GM12878 (cell line): Measurements from ENCODE around the gene TRIM6. TPM values are rescaled to one million over a fixed set of nuclear protein-coding genes. Genes with fewer than 3 reads are reported as not detected.

Source experiments
- ATAC-seq: fragments of 200-7000 bp; cut with Tn5 transposase; 3 replicates; pipeline ENCODE4 v1.9.1; 2020; ENCODE audit warnings: mild to moderate bottlenecking, moderate library complexity
- BruUV-seq: library from RNA; stranded (reverse); fragments of 400-500 nt; replicated peaks from 2 replicates; lab custom pipeline; 2021; lab: Mats Ljungman, UMichigan
- CTCF ChIA-PET: fragments of 300-600 bp; sonication (Branson Sonifier 250); formaldehyde crosslinking; extraction: SDS; loops from one replicate; lab custom pipeline; 2021; ENCODE audit warnings: inconsistent platforms; lab: Yijun Ruan, JAX
- POLR2A ChIA-PET: fragments of 350-600 bp; formaldehyde crosslinking; extraction: SDS; loops from one replicate; lab custom pipeline; 2021; ENCODE audit warnings: inconsistent platforms; lab: Charles Lee
- RAD21 ChIA-PET: fragments of 300-600 bp; sonication (Branson Sonifier 250); formaldehyde crosslinking; loops from one replicate; lab custom pipeline; 2023; ENCODE audit warnings: antibody characterized with exemption; ENCODE audit not compliant: unreplicated experiment; lab: Charles Lee
- SMC1A ChIA-PET: fragments of 300-600 bp; sonication (Branson Sonifier 250); formaldehyde crosslinking; loops from one replicate; lab custom pipeline; 2023; ENCODE audit not compliant: unreplicated experiment, uncharacterized antibody; lab: Charles Lee
- DNase-seq: peaks from one replicate; pipeline ENCODE4 v3.0.0-alpha.2; 2011; ENCODE audit warnings: low read depth, low spot score
- FAIRE-seq: peaks from 3 replicates; lab custom pipeline; 2011; peaks lifted over from hg19 to GRCh38; lab: Jason Lieb, UNC
- H2AFZ ChIP-seq: 2 replicates; pipeline ENCODE4 v1.6.0; 2011; ENCODE audit warnings: low read depth, low read length, control low read depth; ENCODE audit not compliant: control insufficient read depth
- H3K27ac ChIP-seq: 2 replicates; pipeline ENCODE4 v1.5.1; 2011; ENCODE audit warnings: control low read depth; ENCODE audit not compliant: control insufficient read depth, insufficient read depth
- H3K27me3 ChIP-seq, 2 experiments: replicated peaks in 1 of 2; 2 replicates each; pipeline versions ENCODE4 v1.6.0 to v1.6.1; 2011; ENCODE audit warnings: low read length in 1 of 2; ENCODE audit not compliant: control insufficient read depth in 2 of 2, insufficient read depth in 2 of 2
- H3K36me3 ChIP-seq, 2 experiments: 2 replicates each; pipeline ENCODE4 v1.5.1; 2011; ENCODE audit warnings: low read length in 1 of 2; ENCODE audit not compliant: control insufficient read depth in 2 of 2, insufficient read depth in 2 of 2
- H3K4me1 ChIP-seq: 2 replicates; pipeline ENCODE4 v1.6.1; 2011; ENCODE audit warnings: mild to moderate bottlenecking, low read length, moderate library complexity, mixed read lengths; ENCODE audit not compliant: control insufficient read depth, insufficient read depth
- H3K4me2 ChIP-seq: 2 replicates; pipeline ENCODE4 v1.6.0; 2011; ENCODE audit warnings: control low read depth; ENCODE audit not compliant: control insufficient read depth, insufficient read depth
- H3K4me3 ChIP-seq: fragments of 200-600 bp; sonication (generic); 2 replicates; pipeline ENCODE4 v1.5.1; 2016
- H3K79me2 ChIP-seq: 2 replicates; pipeline ENCODE4 v1.6.0; 2011; ENCODE audit warnings: low read length; ENCODE audit not compliant: control insufficient read depth, insufficient read depth
- H3K9ac ChIP-seq: 2 replicates; pipeline ENCODE4 v1.8.0; 2011; ENCODE audit warnings: low read length, control low read depth, mixed read lengths; ENCODE audit not compliant: control insufficient read depth, insufficient read depth
- H3K9me3 ChIP-seq: replicated peaks from 3 replicates; pipeline ENCODE4 v1.5.1; 2011; ENCODE audit warnings: mild to moderate bottlenecking, low read length; ENCODE audit not compliant: control insufficient read depth, insufficient read depth
- H4K20me1 ChIP-seq: 2 replicates; pipeline ENCODE4 v1.6.0; 2011; ENCODE audit not compliant: control insufficient read depth, insufficient read depth
- CBX5 ChIP-seq: sonication (generic); IDR thresholded peaks from 2 replicates; pipeline ENCODE4 v1.6.1; 2016; ENCODE audit warnings: low read depth, moderate library complexity, mild to moderate bottlenecking, inconsistent platforms
- CEBPB ChIP-seq, 2 experiments: fragments of 150-350 bp in 1 of 2; IDR thresholded peaks; 2 replicates each; pipeline ENCODE4 v1.6.1; 2012 to 2014; ENCODE audit warnings: low read depth in 2 of 2, low read length in 2 of 2, borderline replicate concordance in 1 of 2, inconsistent platforms in 1 of 2
- CEBPZ ChIP-seq: fragments of 150-350 bp; IDR thresholded peaks from 2 replicates; pipeline ENCODE4 v1.6.1; 2016; ENCODE audit warnings: low read depth, low read length
- EGR1 ChIP-seq, 2 experiments: IDR thresholded peaks; 1 replicate in 1 of 2; 2 replicates in 1 of 2; pipeline ENCODE4 v1.6.1; 2011 to 2012; ENCODE audit warnings: low read depth in 2 of 2, low read length in 2 of 2, borderline replicate concordance in 1 of 2, mild to moderate bottlenecking in 1 of 2, moderate library complexity in 1 of 2
- KDM1A ChIP-seq: fragments of 200-600 bp; sonication (generic); IDR thresholded peaks from 2 replicates; pipeline ENCODE4 v1.6.1; 2016; ENCODE audit warnings: borderline replicate concordance
- MEF2B ChIP-seq: fragments of 450-650 bp; IDR thresholded peaks from 2 replicates; pipeline ENCODE4 v1.6.1; 2018; ENCODE audit warnings: mild to moderate bottlenecking, moderate library complexity; ENCODE audit not compliant: partially characterized antibody, poor library complexity, severe bottlenecking
- MYB ChIP-seq: fragments of 150-350 bp; IDR thresholded peaks from 2 replicates; pipeline ENCODE4 v1.6.1; 2014; ENCODE audit warnings: mild to moderate bottlenecking, low read depth, low read length, borderline replicate concordance
- NFIC ChIP-seq: IDR thresholded peaks from 2 replicates; pipeline ENCODE4 v1.6.1; 2012; ENCODE audit warnings: low read depth, mild to moderate bottlenecking, inconsistent platforms, low read length, moderate library complexity
- NR2C1 ChIP-seq: fragments of 450-650 bp; IDR thresholded peaks from 2 replicates; pipeline ENCODE4 v1.6.1; 2017; ENCODE audit warnings: antibody characterized with exemption, mild to moderate bottlenecking, moderate library complexity
- NR2C2 ChIP-seq: IDR thresholded peaks from 2 replicates; pipeline ENCODE4 v1.6.1; 2011; ENCODE audit warnings: borderline replicate concordance, low read depth; ENCODE audit not compliant: control insufficient read depth, insufficient read length
- SMARCA5 ChIP-seq: fragments of 450-650 bp; IDR thresholded peaks from 2 replicates; pipeline ENCODE4 v1.6.1; 2017; ENCODE audit warnings: mild to moderate bottlenecking
- TAF1 ChIP-seq: IDR thresholded peaks from 2 replicates; pipeline ENCODE4 v1.6.1; 2011; ENCODE audit warnings: mild to moderate bottlenecking, low read depth, low read length, borderline replicate concordance
- TARDBP ChIP-seq: IDR thresholded peaks from 2 replicates; pipeline ENCODE4 v1.6.1; 2016; ENCODE audit warnings: borderline replicate concordance
- WRNIP1 ChIP-seq: IDR thresholded peaks from 2 replicates; pipeline ENCODE4 v1.6.1; 2011; ENCODE audit warnings: low read depth, low read length, improper control_type of control experiment, borderline replicate concordance
- WGBS: methylation state at CpG from one replicate; pipeline ENCODE4 v1.1.6; 2016; ENCODE audit warnings: low lambda C conversion rate; ENCODE audit not compliant: insufficient replicate concordance, insufficient coverage; ENCODE audit errors: missing lambda C conversion rate; 5-methylcytosine and 5-hydroxymethylcytosine counted together
- in situ Hi-C: fragments of 300-500 bp; cut with MboI; formaldehyde crosslinking; loops from 9 replicates; pipeline ENCODE4 v1.14.3; 2018; ENCODE audit warnings: mixed read lengths
- intact Hi-C: fragments of 100-400 bp; cut with micrococcal nuclease; formaldehyde crosslinking; loops from one replicate; pipeline ENCODE4 v1.14.2; 2022; ENCODE audit not compliant: unreplicated experiment
- polyA plus RNA-seq, 11 experiments: library from polyadenylated mRNA; depleted of rRNA in 4 of 11; unstranded in 6 of 11; stranded (reverse) in 5 of 11; fragments of >200 nt; fragmentation: Nextera tagmentation in 4 of 11; fragmentation: Illumina TruSeq in 1 of 11; extraction: Ambion mirVana in 4 of 11; extraction: Trizol in 1 of 11; gene quantifications; 1 replicate in 1 of 11; 2 replicates in 10 of 11; pipeline versions ENCODE4 v1.2.1 to v1.2.3, GENCODE V29; 2011 to 2016; ENCODE audit warnings: inconsistent platforms in 2 of 11, missing spikeins in 2 of 11, low read depth in 1 of 11
- total RNA-seq, 4 experiments: library from RNA; depleted of rRNA in 3 of 4; stranded (reverse); fragments of >200 nt in 3 of 4; fragmentation: Illumina TruSeq in 1 of 4; extraction: Trizol in 1 of 4; gene quantifications; 2 replicates each; pipeline versions ENCODE4 v1.2.1 to v1.2.3, GENCODE V29; 2013 to 2021

The TRIM6 gene
- total and polyA plus RNA-seq, 10 of the 15 experiments (the other 5 are each of a cell fraction or from before 2014, with no cell fraction given) = 1.4 to 6.8 (median 4.2) TPM

GRCh38 chr11:5593146-5593545 is 3.3 kb upstream of the TRIM6 start:
- H3K4me1 ChIP-seq = no peaks in the 10 kb centered on the region; the same call in 1 of the 2 replicates
- no peak overlapping the region for H2AFZ ChIP-seq
- H3K9me3 ChIP-seq = no peaks in the 10 kb centered on the region
- POLR2A ChIA-PET = no interaction called here
- RAD21 ChIA-PET = interaction anchor here (1.0 kb wide), 1 partner anchor 92 kb away, joined by 3 read pairs; the partner anchor contains the start of gene TRIM5
- no peaks in the 10 kb centered on the region; a peak in 1 of 4 replicates for H3K36me3 ChIP-seq
- BruUV-seq = no TSS peak
- CTCF ChIA-PET = no interaction called here
- H4K20me1 ChIP-seq = no peaks in the 10 kb centered on the region
- in situ Hi-C loops (no loop called here), intact Hi-C loops (no loop called here)
- SMC1A ChIA-PET = interaction anchor here (0.5 to 1.1 kb wide), 2 partner anchors 11 to 264 kb away, joined by 3 to 4 read pairs; no protein-coding TSS in a partner anchor
- no peak overlapping the region for H3K9ac ChIP-seq
- no peak for FAIRE-seq
- H3K27ac ChIP-seq = no peak overlapping the region
- DNase-seq = no peak
- H3K4me2 ChIP-seq = no peak overlapping the region
- WGBS = 44% methylated on average over 1 of the region's 1 CpG
- TF ChIP-seq KDM1A = no peak
- no peak for TF ChIP-seq MYB
- no peak for TF ChIP-seq NR2C1
- TF ChIP-seq CEBPZ = no peak
- no peak for TF ChIP-seq SMARCA5
- TF ChIP-seq NR2C2 = no peak
- TF ChIP-seq WRNIP1 = no peak
- no peak for TF ChIP-seq TARDBP
- no peak for TF ChIP-seq CEBPB (IDR thresholded peaks at IDR 0.05; ENCODE audit: borderline replicate concordance in 1 of 2, low read depth in 2 of 2, low read length in 2 of 2)
- TF ChIP-seq TAF1 = no peak
- no peak for TF ChIP-seq NFIC
- TF ChIP-seq MEF2B = no peak
- no peak for TF ChIP-seq CBX5
- no peak for TF ChIP-seq EGR1 (IDR thresholded peaks at IDR 0.05; ENCODE audit: borderline replicate concordance in 1 of 2, low read depth in 2 of 2, low read length in 2 of 2)
- ATAC-seq = no peak
- H3K4me3 ChIP-seq = no peak overlapping the region
- no peaks in the 10 kb centered on the region for H3K27me3 ChIP-seq
- H3K79me2 ChIP-seq = no peaks in the 10 kb centered on the region
